ENCODE measurements around the gene SYNJ1.
"Not testable (repeated sequence)": the region's sequence is repeated elsewhere in the genome, so short reads cannot be mapped to it uniquely, and the experiment has no call there.

SYNJ1 gene

GRCh38 chr21:32727687-32728455, at the start of gene SYNJ1:
Gene SYNJ1 (minus strand): TSS chr21:32728013. CDS start chr21:32726895, 1,118 bp downstream.
- DNase-seq (ENCODE audit: low spot score), result peak; percentile 97

- no peak for DNase-seq (ENCODE audit: low spot score)
These were observed 49.5 kb upstream of the SYNJ1 start for GRCh38 chr21:32777269-32777668.

- no peak for DNase-seq (ENCODE audit: low spot score)
These were observed 48.9 kb upstream of the SYNJ1 start for GRCh38 chr21:32776743-32777142.

- DNase-seq (ENCODE audit: low spot score), result not testable (repeated sequence)
These were observed 45.2 kb upstream of the SYNJ1 start for GRCh38 chr21:32773048-32773344.

GRCh38 chr21:32772281-32773047, 44.7 kb upstream of the SYNJ1 start:
- DNase-seq (ENCODE audit: low spot score), result no peak

- DNase-seq (ENCODE audit: low spot score), result peak; percentile 75
These were observed 43.2 kb upstream of the SYNJ1 start for GRCh38 chr21:32770871-32771523.

- DNase-seq (ENCODE audit: low spot score), result no peak
These were observed 40.7 kb upstream of the SYNJ1 start for GRCh38 chr21:32768530-32768929.

GRCh38 chr21:32765058-32765457, 37.2 kb upstream of the SYNJ1 start:
- no peak for DNase-seq (ENCODE audit: low spot score)

GRCh38 chr21:32764186-32764585, 36.4 kb upstream of the SYNJ1 start:
- no peak for DNase-seq (ENCODE audit: low spot score)

GRCh38 chr21:32757804-32758203, 30.0 kb upstream of the SYNJ1 start:
- DNase-seq (ENCODE audit: low spot score), result no peak

GRCh38 chr21:32756096-32756495, 28.3 kb upstream of the SYNJ1 start:
- no peak for DNase-seq (ENCODE audit: low spot score)

GRCh38 chr21:32753818-32754585, 26.2 kb upstream of the SYNJ1 start:
- DNase-seq (ENCODE audit: low spot score), result no peak

GRCh38 chr21:32750405-32750804, 22.6 kb upstream of the SYNJ1 start:
- DNase-seq (ENCODE audit: low spot score), result no peak

- DNase-seq (ENCODE audit: low spot score), result no peak
These were observed 21.8 kb upstream of the SYNJ1 start for GRCh38 chr21:32749662-32750061.

- no peak for DNase-seq (ENCODE audit: low spot score)
These were observed 20.7 kb upstream of the SYNJ1 start for GRCh38 chr21:32748529-32748928.

- no peak for DNase-seq (ENCODE audit: low spot score)
These were observed 19.6 kb upstream of the SYNJ1 start for GRCh38 chr21:32747396-32747795.

GRCh38 chr21:32746711-32747110, 18.9 kb upstream of the SYNJ1 start:
- DNase-seq (ENCODE audit: low spot score), result not testable (repeated sequence)

GRCh38 chr21:32742396-32742795, 14.6 kb upstream of the SYNJ1 start:
- DNase-seq (ENCODE audit: low spot score), result no peak

- no peak for DNase-seq (ENCODE audit: low spot score)
These were observed 13.5 kb upstream of the SYNJ1 start for GRCh38 chr21:32741336-32741735.

- DNase-seq (ENCODE audit: low spot score), result no peak
These were observed 12.1 kb upstream of the SYNJ1 start for GRCh38 chr21:32739946-32740345.

- DNase-seq (ENCODE audit: low spot score), result not testable (repeated sequence)
These were observed 8.3 kb upstream of the SYNJ1 start for GRCh38 chr21:32736083-32736482.

- DNase-seq (ENCODE audit: low spot score), result no peak
These were observed 7.7 kb upstream of the SYNJ1 start for GRCh38 chr21:32735524-32735923.
